GM19043 (cell line): ENCODE measurements around the gene TUBGCP2.

Experiments used
- ATAC-seq: cut with Tn5 transposase; IDR thresholded peaks from one replicate; pipeline ENCODE4 v1.9.1; 2021; ENCODE audit warnings: low read depth; ENCODE audit not compliant: unreplicated experiment

The TUBGCP2 gene

GRCh38 chr10:133306941-133307379 is 1.7 kb downstream of the TUBGCP2 start:
- ATAC-seq, result no peak

- ATAC-seq, result no peak
Measured at GRCh38 chr10:133306097-133306476, 2.6 kb downstream of the TUBGCP2 start.

DNA sequence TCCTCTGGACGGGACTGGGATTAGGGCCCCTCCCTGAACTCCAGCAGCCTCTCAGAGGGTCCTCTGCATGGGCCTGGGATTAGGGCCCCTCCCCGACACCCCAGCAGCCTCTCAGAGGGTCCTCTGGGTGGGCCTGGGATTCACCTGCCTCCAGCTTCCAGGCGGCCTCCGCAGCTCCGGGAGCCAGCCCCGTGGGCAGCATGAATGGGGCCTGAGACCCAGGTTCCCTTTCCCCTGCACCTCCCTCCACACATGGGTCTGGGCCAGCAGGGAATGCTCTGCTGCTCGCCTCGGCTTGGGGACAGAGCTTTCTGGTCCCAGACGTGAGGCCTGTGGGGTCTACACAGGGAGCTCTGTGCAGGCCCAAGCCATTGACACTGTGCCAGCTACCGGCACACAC is 5.5 kb downstream of the TUBGCP2 start:
- no peak for ATAC-seq

DNA sequence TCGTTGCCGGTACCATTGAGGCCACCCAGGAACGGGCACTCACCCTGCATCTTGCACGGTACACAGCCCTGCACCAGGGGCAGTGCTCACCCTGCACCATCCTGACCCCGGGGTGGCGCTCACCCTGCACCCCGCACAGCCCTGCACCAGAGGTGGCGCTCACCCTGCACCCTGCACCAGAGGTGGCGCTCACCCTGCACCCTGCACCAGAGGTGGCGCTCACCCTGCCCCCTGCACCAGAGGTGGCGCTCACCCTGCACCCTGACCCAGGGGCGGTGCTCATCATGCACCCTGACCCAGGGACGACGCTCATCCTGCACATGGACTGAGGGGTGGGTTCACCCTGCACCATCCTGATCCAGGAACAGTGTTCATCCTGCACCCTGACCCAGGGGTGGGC is 6.4 kb downstream of the TUBGCP2 start:
- no peak for ATAC-seq

DNA sequence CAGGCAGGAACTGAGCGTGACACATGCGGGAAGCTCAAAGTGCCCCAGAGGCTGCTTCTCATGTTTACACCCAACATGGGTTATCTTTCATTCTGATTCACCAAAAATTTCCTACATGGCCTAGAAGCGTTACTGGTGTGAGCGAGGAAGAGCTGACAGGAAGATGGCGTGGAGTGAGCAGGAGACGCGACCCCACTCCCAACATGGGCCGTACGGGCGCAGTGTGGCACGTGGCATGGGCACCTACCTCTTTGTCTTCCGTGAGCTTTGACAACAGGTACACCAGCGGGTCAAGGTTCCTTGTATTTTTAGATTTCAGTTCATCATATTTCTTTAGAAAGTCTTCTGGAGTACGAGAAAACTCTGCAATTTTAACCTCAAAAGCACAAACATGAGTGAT is 8.9 kb downstream of the TUBGCP2 start:
- no peak for ATAC-seq

GRCh38 chr10:133299224-133299623 is 9.4 kb downstream of the TUBGCP2 start:
- no peak for ATAC-seq

DNA sequence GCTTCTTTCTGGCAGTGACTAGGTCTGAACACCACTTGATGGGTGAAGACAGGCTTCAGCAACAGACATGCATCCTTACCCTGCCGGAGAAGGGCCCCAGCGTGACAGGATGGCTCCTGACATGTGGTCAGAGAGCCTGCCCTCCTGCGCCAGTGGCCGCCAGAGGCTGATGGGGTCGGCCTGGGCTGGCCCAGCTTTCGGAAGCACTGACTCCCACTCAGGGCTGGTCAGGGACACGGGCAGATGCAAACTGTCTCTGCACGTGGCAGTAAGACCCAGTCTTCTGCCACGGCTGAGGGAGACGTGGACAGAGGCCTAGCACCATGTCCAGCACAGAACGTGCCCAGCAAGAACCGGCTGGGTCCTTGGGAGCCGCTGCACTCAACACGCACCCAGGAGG is 10.2 kb downstream of the TUBGCP2 start:
- no peak for ATAC-seq

DNA sequence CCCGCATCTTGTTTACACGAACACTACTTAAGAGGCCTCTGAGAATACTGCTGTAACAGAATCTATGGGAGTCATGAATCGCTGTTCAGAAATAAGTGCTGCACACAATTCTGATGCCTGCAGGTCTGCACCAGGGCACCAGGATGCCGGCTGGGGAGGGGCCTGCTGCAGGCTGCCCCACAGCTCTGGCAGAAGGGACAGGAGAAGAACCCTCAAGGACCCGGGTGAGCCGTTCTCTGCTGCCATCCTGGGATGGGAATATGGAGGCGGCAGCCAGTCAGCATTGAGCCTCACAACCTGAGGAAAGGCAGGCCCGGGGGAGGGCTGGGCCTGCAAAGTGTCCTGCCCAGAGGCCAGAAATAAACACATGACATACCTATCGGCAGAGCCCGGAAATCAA is 11.2 kb downstream of the TUBGCP2 start:
- ATAC-seq, result no peak

GRCh38 chr10:133295426-133296320 is 13.0 kb downstream of the TUBGCP2 start:
- ATAC-seq, result no peak

DNA sequence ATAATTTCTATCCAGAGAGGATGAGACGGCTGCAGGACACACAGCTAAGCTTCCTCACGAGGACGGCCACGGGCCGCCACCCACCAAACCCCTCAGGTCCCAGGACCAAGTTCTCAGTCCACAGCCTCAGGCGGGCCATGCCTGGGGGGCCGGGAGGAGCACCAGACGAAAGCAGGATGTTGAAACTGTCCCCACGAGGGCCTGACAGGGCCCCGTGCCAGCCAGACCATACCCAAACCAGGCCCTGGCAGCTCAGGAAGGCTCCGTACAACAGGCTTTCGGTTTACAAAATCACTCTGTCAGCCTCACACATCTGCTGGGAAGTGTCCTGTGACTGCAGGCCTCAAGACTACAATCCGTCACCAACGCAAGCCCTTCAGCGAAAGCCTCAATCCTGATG is 14.5 kb downstream of the TUBGCP2 start:
- ATAC-seq, result no peak

DNA sequence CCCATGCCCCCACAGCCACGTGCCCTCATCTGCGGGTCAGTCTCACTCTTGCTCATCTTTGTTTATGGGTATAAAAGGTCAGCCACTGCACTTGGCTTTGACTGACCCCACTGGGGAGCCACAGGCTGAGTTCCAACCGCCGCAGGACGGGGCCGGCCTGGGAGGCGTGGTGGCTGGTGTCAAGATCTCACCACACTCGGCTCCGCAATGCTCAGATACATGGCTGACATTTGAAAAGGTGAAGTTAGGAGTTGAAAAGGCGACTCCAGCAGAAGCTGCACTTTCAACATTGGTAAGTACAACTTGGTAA is 14.9 kb downstream of the TUBGCP2 start:
- ATAC-seq, result no peak

DNA sequence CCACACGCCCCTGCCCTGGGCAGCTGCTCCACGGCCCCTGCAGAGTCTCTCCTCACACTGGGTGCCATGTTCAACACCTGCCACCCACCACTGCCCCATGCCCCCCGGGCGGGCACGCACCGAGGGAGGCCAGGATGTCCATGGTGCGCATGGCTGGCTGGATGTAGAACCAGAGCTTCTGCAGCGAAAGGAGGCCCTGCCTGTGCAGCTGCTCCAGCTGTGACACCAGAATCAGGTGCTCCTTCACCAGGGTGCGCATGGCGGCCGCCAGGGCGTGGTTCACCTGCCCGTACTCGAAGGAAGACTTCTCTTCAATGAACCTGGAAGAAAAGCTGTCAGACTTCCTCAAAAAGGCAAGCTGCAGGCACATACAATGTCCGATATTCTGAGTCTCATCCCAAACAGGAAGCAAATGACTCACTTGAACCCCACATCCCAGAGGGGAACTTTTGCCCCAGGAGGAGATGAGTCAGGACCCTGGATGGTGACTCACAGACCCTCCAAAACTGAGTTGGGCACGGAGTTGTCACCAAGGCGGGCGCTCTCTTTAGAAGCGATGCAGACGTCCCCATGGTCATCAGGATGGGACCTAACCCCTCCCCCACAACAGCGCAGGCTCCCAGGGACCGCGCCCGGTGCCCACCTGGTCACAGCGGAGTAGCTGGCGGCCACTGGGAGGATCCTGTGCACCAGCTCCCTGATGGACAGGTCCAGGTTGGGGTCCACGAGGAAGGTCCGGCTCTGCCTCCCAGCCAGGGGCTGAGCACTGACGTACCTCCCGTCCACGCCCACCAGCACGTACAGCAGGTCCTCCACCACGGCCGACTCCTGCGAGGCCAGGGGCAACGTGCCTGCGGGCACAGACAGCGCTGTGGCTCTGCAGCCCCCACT is 15.5 kb downstream of the TUBGCP2 start:
- ATAC-seq, result no peak

- no peak for ATAC-seq
Measured at GRCh38 chr10:133289761-133290160, 18.9 kb downstream of the TUBGCP2 start.

DNA sequence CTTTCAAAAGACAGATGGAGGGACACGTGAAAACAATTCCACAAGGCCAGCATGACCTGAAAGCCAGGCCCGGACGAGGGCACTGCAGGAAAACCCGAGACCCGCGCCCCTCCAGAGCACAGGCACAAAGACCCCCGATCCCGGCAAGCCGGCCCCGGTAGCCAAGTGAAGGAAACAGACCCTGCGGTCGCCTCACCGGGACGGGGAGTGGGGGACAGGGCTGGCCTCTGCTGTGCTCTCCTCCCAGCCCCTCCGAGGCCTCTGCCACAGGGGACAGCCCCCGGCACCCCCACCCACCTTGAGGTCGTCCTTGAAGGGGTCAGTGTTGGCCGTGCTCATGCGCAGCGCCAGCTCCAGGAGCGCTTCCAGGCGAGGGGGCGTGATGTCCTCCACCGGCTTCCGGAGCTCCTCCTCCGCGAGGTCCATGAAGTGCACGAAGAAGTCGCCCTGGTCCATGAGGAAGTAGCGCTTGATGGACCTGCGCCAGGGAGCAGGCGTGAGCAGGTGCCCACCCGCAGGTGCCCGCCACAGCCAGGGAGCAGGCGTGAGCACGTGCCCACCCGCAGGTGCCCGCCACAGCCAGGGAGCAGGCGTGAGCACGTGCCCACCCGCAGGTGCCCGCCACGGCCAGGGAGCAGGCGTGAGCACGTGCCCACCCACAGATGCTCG is 20.7 kb downstream of the TUBGCP2 start:
- no peak for ATAC-seq

DNA sequence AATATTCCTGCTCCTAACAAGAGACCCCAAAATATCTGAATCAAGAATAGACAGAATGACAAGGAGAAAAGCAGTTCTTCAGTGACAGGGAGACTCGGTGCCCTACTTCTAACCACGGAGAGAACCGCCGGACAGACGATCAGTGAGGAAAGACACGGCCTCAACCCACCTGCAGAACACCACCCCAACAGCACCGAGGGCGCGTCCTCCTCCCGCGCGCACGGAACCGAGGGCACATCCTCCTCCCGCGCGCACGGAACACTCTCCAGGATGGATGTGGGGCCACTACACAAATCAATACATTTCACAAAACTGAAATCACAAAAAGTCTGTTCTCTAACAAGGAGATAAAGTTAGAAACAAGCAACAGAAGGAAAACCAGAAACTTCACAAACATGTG is 22.3 kb downstream of the TUBGCP2 start:
- ATAC-seq, result no peak

- no peak for ATAC-seq
Measured at GRCh38 chr10:133285217-133285616, 23.5 kb downstream of the TUBGCP2 start.

DNA sequence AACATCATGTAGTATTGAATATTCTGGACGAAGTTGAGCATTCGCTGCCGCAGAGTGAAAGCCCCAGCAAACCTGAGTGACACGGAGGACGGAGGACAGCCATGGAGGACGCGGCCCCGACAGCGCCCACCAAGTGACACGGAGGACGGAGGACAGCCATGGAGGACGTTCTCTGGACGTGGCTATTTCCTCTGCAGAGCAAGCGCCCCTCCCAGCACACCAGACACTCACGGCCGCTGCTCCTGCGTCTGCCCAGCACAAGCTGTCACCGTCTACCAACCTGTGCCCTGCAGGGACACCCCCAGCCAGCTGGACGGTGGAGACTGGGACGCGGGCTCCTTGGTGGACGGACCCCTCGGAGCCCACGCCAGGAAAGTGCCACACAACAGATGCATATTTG is 24.7 kb downstream of the TUBGCP2 start:
- no peak for ATAC-seq

DNA sequence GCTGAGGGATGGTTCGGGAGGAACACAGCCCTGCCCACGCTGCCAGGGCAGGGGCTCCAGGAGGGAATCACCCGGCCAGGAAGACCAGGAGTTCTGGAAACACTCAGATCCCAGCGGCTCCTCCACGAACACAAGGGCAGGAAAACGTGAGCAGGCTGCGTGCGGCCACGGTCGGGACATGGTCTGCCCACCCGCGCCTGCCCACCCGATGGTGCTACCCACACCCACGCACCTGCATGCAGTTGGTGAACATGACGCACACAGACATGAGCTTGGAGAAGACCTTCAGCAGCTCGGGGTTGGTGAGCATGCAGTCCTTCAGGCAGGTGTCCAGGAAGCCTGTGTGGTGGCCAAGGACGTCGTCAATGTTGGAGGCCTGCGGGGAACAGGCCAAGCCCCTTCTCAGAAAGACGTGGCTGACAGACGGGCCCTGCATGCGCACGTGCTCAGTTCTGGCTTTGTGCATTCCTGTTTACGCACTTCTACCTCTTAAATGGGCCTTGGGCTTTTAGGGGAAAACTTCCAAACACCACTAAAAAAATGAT is 25.8 kb downstream of the TUBGCP2 start:
- ATAC-seq, result no peak

- ATAC-seq, result no peak
Measured at GRCh38 chr10:133281628-133282372, 26.9 kb downstream of the TUBGCP2 start.

- ATAC-seq, result no peak
Measured at GRCh38 chr10:133281084-133281483, 27.6 kb downstream of the TUBGCP2 start.
